Erythroblast (primary cell): ENCODE measurements around the gene FBXO15.

ENCODE experiments used
- DNase-seq, 2 experiments: peaks; one replicate each; lab custom pipeline; 2025; lab: John Stamatoyannopoulos, UW
- GATA1 ChIP-seq: IDR thresholded peaks from 2 replicates; pipeline ENCODE4 v1.6.1; 2011; ENCODE audit warnings: low read depth, mild to moderate bottlenecking, control low read depth, low read length, moderate library complexity
- POLR2A ChIP-seq: IDR thresholded peaks from 2 replicates; pipeline ENCODE4 v1.6.1; 2011; ENCODE audit warnings: mild to moderate bottlenecking, low read length

Gene FBXO15

GRCh38 chr18:74116633-74117554 lies 30.7 kb downstream of the FBXO15 start:
- peak; percentile 27 to 45 for DNase-seq
- TF ChIP-seq POLR2A (no peak), GATA1 (no peak)

DNA sequence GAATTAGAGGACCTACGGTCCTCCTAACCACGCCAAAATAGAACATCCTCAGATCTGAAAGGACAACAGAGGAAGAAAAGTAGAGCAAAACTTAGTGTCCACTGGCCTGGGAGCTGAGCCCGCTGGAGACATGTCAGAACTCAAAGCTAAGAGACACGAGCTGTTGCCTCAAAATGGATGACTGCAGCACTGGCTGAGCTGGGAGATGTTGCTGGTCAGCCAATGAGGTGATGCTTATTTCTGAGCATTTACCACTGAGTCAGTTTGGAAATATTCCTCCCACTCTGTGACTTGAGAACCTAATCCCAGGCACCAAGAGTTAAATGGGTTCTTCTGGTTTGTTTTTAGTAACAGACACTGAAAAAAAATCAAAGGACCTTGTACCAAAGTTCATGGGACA lies 32.6 kb downstream of the FBXO15 start:
- DNase-seq: no peak
- TF ChIP-seq GATA1 (no peak), POLR2A (no peak)

DNA sequence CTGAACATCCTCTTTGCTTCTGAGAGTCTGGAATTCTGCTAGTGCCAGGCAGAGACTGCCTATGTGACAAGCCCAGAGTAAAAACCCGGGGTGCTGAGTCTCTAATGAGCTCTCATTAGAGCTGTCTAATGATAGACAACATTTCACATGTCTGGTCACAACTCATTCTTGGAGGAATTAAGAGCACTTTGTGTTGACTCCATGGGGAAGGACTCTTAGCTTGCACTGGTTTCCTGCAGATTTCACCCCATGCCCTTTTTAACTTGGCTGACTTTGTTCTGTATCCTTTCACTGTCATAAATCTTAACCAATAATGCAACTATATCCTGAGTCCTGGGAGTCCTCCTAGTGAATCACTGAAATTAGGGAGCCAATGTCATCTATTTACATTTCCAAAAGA lies 33.5 kb downstream of the FBXO15 start:
- TF ChIP-seq POLR2A (no peak), GATA1 (no peak)
- no peak for DNase-seq

DNA sequence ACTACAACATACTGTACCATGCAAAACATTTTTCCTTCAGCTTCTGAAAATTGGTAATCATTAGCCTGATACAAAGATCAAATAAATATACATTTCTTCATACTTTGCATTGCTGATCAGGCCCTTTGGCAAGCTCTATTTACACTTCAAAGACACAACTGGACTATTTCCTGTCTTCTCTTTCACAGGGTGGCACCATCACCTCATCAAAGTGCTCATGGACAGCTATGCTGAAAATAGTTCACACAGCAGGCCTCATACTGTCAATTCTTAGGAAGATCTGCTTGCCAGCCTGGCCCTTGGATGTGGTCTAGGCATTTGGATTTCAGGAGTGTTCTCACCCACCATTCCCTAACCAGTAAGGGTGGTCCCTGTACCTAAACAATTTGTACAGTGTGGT lies 33.9 kb downstream of the FBXO15 start:
- no peak for DNase-seq
- TF ChIP-seq GATA1: no peak

DNA sequence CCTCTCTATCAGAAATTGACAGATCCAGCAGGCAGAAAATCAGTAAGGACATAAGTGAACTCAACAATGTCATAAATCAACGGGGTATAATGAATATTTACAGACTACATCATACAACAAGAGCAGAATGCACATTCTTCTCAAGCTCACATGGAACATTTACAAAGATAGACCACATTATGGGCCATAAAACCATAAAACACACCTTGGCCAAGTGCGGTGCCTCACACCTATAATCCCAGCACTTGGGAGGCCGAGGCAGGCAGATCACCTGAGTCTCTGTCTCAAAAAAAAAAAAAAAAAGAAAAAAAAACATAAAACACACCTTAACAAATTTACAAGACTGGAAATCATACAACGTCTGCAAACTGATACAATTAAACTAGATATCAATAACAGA lies 36.7 kb downstream of the FBXO15 start:
- TF ChIP-seq GATA1 (no peak), POLR2A (no peak)
- DNase-seq: no peak

DNA sequence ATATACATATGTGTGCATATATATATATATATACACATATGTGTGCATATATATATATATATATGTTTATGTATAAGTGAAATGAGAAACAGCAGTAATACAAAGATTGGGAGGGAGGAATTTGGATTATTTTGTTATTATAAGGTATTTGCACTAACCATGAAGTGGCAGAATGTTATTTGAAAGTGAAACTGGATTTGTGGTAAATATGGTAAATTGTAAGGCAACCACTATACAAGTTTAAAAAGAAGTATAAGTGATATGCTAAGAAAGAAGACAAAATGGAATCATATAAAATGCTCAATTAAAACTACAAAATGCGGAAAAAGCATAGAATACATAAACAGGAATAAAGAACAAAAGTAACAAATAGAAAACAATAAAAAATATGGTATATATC lies 37.5 kb downstream of the FBXO15 start:
- DNase-seq: no peak
- TF ChIP-seq POLR2A: no peak
- no peak for TF ChIP-seq GATA1

DNA sequence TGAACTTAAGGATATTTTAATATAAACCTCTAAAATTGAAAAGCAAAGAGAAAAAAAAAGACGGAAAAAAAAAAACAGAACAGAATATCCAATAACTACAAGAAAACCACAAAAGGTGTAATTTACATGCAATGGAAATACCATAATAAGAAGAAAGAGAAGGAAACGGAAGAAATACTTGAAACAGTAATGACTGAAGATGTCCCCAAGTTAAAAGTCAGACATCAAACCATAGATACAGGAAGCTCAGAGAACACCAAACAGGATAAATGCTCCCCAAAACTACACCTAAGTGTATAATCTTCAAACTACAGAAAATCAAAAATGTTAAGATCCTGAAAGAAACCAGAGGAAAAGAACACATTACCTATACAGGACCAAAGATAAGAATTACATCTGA lies 39.2 kb downstream of the FBXO15 start:
- no peak for DNase-seq
- TF ChIP-seq GATA1: no peak

DNA sequence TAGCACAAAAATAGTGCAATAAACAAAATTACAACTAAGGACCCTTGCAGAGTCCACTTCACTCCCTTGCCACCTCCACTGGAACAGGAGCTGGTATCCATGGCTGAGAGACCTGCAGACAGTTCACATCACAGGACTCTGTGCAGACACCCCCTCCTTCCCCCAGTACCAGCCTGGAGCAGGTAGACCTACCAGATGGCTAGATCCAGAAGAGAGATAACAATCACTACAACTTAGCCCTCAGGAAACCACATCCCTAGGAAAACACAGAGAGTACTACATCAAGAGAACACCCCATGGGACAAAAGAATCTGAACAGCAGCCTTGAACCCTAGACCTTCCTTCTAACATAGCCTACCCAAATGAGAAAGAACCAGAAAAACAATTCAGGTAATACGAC lies 49.8 kb downstream of the FBXO15 start:
- no peak for DNase-seq
- TF ChIP-seq GATA1: no peak
- no peak for TF ChIP-seq POLR2A

GRCh38 chr18:74092922-74093321 lies 54.7 kb downstream of the FBXO15 start:
- DNase-seq: no peak
- TF ChIP-seq POLR2A (no peak), GATA1 (no peak)

GRCh38 chr18:74084184-74084855 lies 63.3 kb downstream of the FBXO15 start:
- no peak for DNase-seq
- TF ChIP-seq GATA1: no peak

DNA sequence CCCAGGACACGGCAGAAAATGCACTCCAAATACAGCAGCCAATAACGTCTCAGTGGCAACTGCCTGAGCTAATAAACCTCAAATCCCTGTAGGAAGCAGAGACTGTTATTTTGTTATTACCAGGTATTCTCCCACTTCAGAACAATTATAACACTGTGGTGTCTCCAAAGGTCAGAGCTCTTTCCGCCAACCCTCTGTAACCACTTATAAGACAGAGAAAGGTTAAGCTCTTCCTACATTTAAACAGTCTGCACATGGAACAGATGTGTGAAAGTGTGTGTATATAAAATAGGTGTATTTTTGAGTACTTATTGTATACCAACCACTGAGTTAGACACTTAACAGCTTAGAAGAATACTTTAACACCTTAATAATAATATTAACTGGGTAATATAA lies 64.1 kb downstream of the FBXO15 start:
- no peak for DNase-seq
- TF ChIP-seq POLR2A: no peak
- no peak for TF ChIP-seq GATA1

- DNase-seq: no peak
- TF ChIP-seq GATA1 (no peak), POLR2A (no peak)
These were observed 64.7 kb downstream of the FBXO15 start for GRCh38 chr18:74082742-74083556.

DNA sequence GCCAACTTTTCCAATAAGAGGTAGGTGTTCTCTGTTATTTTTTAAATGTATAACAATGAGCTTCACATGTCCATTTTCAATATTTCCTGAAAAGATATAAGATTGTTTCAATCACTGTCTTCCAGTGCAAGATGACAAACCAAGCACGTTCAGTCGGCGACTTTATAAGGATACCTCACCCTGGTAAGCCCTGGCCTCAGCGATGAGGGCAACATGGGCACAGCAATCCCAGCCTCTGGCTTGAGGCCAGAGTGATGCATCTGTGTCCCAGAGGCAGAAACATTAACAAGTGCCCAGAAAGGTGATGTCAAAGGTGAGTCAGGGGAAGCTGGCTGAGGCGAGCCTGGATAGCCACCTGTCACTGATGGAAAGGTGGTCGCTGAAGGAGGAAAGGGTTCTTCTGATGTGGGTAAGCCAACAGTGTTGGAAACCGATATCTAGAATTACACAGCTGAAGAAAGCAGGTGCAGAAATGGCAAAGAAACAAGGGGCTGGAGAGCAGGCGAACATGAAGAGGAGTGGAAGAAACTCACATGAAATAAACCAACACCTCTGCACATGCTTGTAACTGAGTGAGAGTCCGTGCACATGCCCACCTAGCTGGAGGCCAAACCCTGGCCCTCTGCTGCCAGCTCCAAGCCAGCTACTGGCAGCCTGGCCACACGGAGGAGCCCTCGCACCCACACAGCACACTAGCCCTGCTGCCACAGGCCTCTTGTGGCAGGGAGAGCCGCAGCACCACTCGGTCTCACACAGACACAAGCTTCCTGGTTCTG lies 65.5 kb downstream of the FBXO15 start:
- TF ChIP-seq POLR2A: no peak
- no peak for TF ChIP-seq GATA1
- peak; percentile 56 to 67 for DNase-seq
